DOHH2 (cell line): Measurements from ENCODE around the gene RPUSD1.

Source experiments
- EZH2phosphoT487 ChIP-seq: fragments of 200-600 bp; sonication (generic); IDR thresholded peaks from 2 replicates; pipeline ENCODE4 v1.6.1; 2017; ENCODE audit warnings: borderline replicate concordance, mild to moderate bottlenecking, antibody characterized with exemption, low read length, moderate library complexity, mixed read lengths
- TF ChIP-seq, protein P1 (sequence below): fragments of 200-600 bp; sonication (generic); IDR thresholded peaks from one replicate; pipeline ENCODE4 v1.5.1; 2014; ENCODE audit warnings: antibody characterized with exemption, mild to moderate bottlenecking, low read depth, low read length; ENCODE audit not compliant: poor library complexity, severe bottlenecking

DNA sequence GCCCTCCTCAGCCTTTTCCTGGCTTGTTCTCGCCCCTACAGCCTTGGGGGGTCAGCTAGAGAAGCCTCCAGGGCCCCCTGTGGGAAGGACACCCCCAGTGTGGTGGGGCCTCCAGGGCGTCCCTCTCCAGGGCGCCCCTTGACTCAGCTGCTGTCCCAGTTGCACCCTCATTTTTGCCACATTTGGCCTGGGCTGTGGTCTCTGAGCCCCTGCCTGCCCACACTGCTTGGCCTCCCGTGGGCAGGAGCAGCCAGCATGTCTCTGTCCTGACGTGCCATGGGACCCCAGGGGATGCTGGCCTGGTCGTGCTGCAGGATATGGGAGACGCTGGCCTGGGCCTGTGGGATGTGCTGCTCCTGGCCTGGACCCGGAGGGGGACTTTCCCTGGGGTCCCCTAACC, 5.2 kb upstream of the RPUSD1 start:
- TF ChIP-seq, protein P1, sequence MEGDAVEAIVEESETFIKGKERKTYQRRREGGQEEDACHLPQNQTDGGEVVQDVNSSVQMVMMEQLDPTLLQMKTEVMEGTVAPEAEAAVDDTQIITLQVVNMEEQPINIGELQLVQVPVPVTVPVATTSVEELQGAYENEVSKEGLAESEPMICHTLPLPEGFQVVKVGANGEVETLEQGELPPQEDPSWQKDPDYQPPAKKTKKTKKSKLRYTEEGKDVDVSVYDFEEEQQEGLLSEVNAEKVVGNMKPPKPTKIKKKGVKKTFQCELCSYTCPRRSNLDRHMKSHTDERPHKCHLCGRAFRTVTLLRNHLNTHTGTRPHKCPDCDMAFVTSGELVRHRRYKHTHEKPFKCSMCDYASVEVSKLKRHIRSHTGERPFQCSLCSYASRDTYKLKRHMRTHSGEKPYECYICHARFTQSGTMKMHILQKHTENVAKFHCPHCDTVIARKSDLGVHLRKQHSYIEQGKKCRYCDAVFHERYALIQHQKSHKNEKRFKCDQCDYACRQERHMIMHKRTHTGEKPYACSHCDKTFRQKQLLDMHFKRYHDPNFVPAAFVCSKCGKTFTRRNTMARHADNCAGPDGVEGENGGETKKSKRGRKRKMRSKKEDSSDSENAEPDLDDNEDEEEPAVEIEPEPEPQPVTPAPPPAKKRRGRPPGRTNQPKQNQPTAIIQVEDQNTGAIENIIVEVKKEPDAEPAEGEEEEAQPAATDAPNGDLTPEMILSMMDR, result no peak
- TF ChIP-seq EZH2phosphoT487, result no peak
